ENCODE data around the gene NOS1AP. TPM values are rescaled to one million over a fixed set of nuclear protein-coding genes. Genes with fewer than 3 reads are reported as not detected.

Gene NOS1AP
- total and polyA plus RNA-seq, 9 of the 15 experiments (the other 6 are each of a cell fraction or from before 2014, with no cell fraction given) = 0.07 to 1.5 (median 0.22) TPM

GRCh38 chr1:162026881-162027280 is 42.6 kb upstream of the NOS1AP start:
- ChIA-PET CTCF (ENCODE audit: low intra/inter-chr PET ratio) (no interaction called here), POLR2A (interaction anchor here (1.2 kb wide), 1 partner anchor 55 kb away, joined by 3 read pairs; no protein-coding TSS in a partner anchor)
- peaks cover 4 to 11% of the 10 kb centered on the region in 2 experiments; a peak in 4 of 5 replicates for H3K4me1 ChIP-seq (replicated peaks in 1 of 2; ENCODE audit: control insufficient read depth in 2 of 2, insufficient read depth in 2 of 2, low read length in 2 of 2)
- no peaks in the 10 kb centered on the region for H3K9me1 ChIP-seq (ENCODE audit: control insufficient read depth, insufficient read depth, low read length)
- H3K79me2 ChIP-seq (ENCODE audit: control insufficient read depth, insufficient read depth, low read length) = no peaks in the 10 kb centered on the region
- no peak overlapping the region for H2AFZ ChIP-seq (ENCODE audit: low read depth, low read length)
- no peak overlapping the region for H3K27ac ChIP-seq (ENCODE audit: extremely low read depth, low read depth, low read length)
- H3K27me3 ChIP-seq (ENCODE audit: control insufficient read depth in 2 of 2, insufficient read depth in 2 of 2, low read length in 2 of 2) = peaks cover 48 to 49% of the 10 kb centered on the region in 2 experiments
- H3K36me3 ChIP-seq (ENCODE audit: control insufficient read depth, insufficient read depth, low read length) = no peaks in the 10 kb centered on the region
- intact Hi-C loops (cut with micrococcal nuclease) (no loop called here), in situ Hi-C loops (cut with MboI) (no loop called here)
- no peaks in the 10 kb centered on the region; the same call in 1 of the 2 replicates for H4K20me1 ChIP-seq (replicated peaks; ENCODE audit: control insufficient read depth, insufficient read depth, low read length)
- peaks cover 3% of the 10 kb centered on the region; the same call in 1 of the 2 replicates for H3K9me3 ChIP-seq (replicated peaks; ENCODE audit: control insufficient read depth, insufficient read depth, low read depth, low read length)
- no peak overlapping the region for H3K4me3 ChIP-seq
- BruUV-seq (replicated peaks) = no TSS peak
- DNase-seq (ENCODE audit: extremely low read depth in 1 of 4, low spot score in 3 of 4) (no peak), ATAC-seq (no peak), FAIRE-seq (no peak)
- H3K9ac ChIP-seq (ENCODE audit: insufficient read depth in 1 of 2, low read depth in 2 of 2, low read length in 2 of 2) = no peak overlapping the region
- no peak overlapping the region for H3K4me2 ChIP-seq (ENCODE audit: insufficient read depth, low read length)
- 0% methylated on average over 2 of the region's 2 CpGs for WGBS (ENCODE audit: insufficient coverage, low coverage, missing lambda C conversion rate)
- no peak for TF ChIP-seq ARHGAP35 (IDR thresholded peaks at IDR 0.05; ENCODE audit: partially characterized antibody)
- peak; percentile 13; the same call in 1 of the 2 replicates for TF ChIP-seq C11orf30 (IDR thresholded peaks at IDR 0.05; ENCODE audit: low read depth)

GRCh38 chr1:162028726-162029125 is 40.8 kb upstream of the NOS1AP start:
- in situ Hi-C loops (cut with MboI) = no loop called here

More at GRCh38 chr1:162028726-162029125, 40.8 kb upstream of the NOS1AP start:
- POLR2A ChIA-PET = interaction anchor here (0.6 kb wide), 1 partner anchor 55 kb away, joined by 3 read pairs; no protein-coding TSS in a partner anchor
- intact Hi-C loops (cut with micrococcal nuclease) = no loop called here
- no peaks in the 10 kb centered on the region for H3K9me1 ChIP-seq (ENCODE audit: control insufficient read depth, insufficient read depth, low read length)
- TF ChIP-seq ZNF239 (CRISPR knock-in tag; IDR thresholded peaks at IDR 0.05) (no peak), SIN3A (IDR thresholded peaks at IDR 0.05; ENCODE audit: borderline replicate concordance in 2 of 2, control insufficient read depth in 1 of 2, low read depth in 2 of 2, low read length in 2 of 2) (no peak), KAT7 (CRISPR knock-in tag; IDR thresholded peaks at IDR 0.05; ENCODE audit: borderline replicate concordance) (no peak), BRD4 (IDR thresholded peaks at IDR 0.05) (no peak), HNRNPK (IDR thresholded peaks at IDR 0.05; ENCODE audit: low read depth, low read length, poor library complexity, severe bottlenecking) (no peak), PRPF4 (IDR thresholded peaks at IDR 0.05; ENCODE audit: insufficient read depth, low read depth, low read length, poor library complexity, severe bottlenecking) (no peak)
- H3K9me3 ChIP-seq (replicated peaks; ENCODE audit: control insufficient read depth, insufficient read depth, low read depth, low read length) = peaks cover 3% of the 10 kb centered on the region; the same call in 1 of the 2 replicates
- ATAC-seq (no peak), DNase-seq (ENCODE audit: extremely low read depth in 1 of 4, low spot score in 3 of 4) (no peak), FAIRE-seq (no peak)
- H3K4me3 ChIP-seq = no peak overlapping the region
- H2AFZ ChIP-seq (ENCODE audit: low read depth, low read length) = no peak overlapping the region
- peaks cover 4% of the 10 kb centered on the region in 2 experiments; a peak in 3 of 5 replicates for H3K4me1 ChIP-seq (replicated peaks in 1 of 2; ENCODE audit: control insufficient read depth in 2 of 2, insufficient read depth in 2 of 2, low read length in 2 of 2)
- H3K36me3 ChIP-seq (ENCODE audit: control insufficient read depth, insufficient read depth, low read length) = no peaks in the 10 kb centered on the region
- 4% methylated on average over 6 of the region's 6 CpGs for WGBS (ENCODE audit: insufficient coverage, low coverage, missing lambda C conversion rate)
- H3K27me3 ChIP-seq (ENCODE audit: control insufficient read depth in 2 of 2, insufficient read depth in 2 of 2, low read length in 2 of 2) = peaks cover 36 to 39% of the 10 kb centered on the region in 2 experiments
- H3K27ac ChIP-seq (ENCODE audit: extremely low read depth, low read depth, low read length) = no peak overlapping the region
- no peak overlapping the region for H3K4me2 ChIP-seq (ENCODE audit: insufficient read depth, low read length)
- BruUV-seq (replicated peaks) = no TSS peak
- H3K79me2 ChIP-seq (ENCODE audit: control insufficient read depth, insufficient read depth, low read length) = no peaks in the 10 kb centered on the region
- no peaks in the 10 kb centered on the region; the same call in 1 of the 2 replicates for H4K20me1 ChIP-seq (replicated peaks; ENCODE audit: control insufficient read depth, insufficient read depth, low read length)
- no peak overlapping the region for H3K9ac ChIP-seq (ENCODE audit: insufficient read depth in 1 of 2, low read depth in 2 of 2, low read length in 2 of 2)
- CTCF ChIA-PET (ENCODE audit: low intra/inter-chr PET ratio) = no interaction called here
